ENCODE data around the gene GOLGA8T.
"Not testable (repeated sequence)": the region's sequence is repeated elsewhere in the genome, so short reads cannot be mapped to it uniquely, and the experiment has no call there.

The GOLGA8T gene

GRCh38 chr15:30176613-30177012 is 41.8 kb downstream of the GOLGA8T start:
- H3K4me3 Mint-ChIP-seq; H3K27me3 Mint-ChIP-seq; H3K4me1 Mint-ChIP-seq (ENCODE audit: low read depth); H3K27ac Mint-ChIP-seq; H3K36me3 Mint-ChIP-seq (ENCODE audit: low read depth); H3K9me3 Mint-ChIP-seq: not testable (repeated sequence)

GRCh38 chr15:30179814-30180213 is 45.0 kb downstream of the GOLGA8T start:
- H3K4me3 Mint-ChIP-seq; H3K27me3 Mint-ChIP-seq; H3K27ac Mint-ChIP-seq; H3K36me3 Mint-ChIP-seq (ENCODE audit: low read depth); H3K9me3 Mint-ChIP-seq; H3K4me1 Mint-ChIP-seq (ENCODE audit: low read depth): not testable (repeated sequence)

GRCh38 chr15:30185495-30185894 is 50.6 kb downstream of the GOLGA8T start:
- H3K27me3 Mint-ChIP-seq; H3K4me1 Mint-ChIP-seq (ENCODE audit: low read depth); H3K4me3 Mint-ChIP-seq; H3K27ac Mint-ChIP-seq; H3K9me3 Mint-ChIP-seq; H3K36me3 Mint-ChIP-seq (ENCODE audit: low read depth): not testable (repeated sequence)

GRCh38 chr15:30187429-30187828 is 52.6 kb downstream of the GOLGA8T start:
- not testable (repeated sequence) for H3K27ac Mint-ChIP-seq; H3K27me3 Mint-ChIP-seq; H3K4me3 Mint-ChIP-seq; H3K36me3 Mint-ChIP-seq (ENCODE audit: low read depth); H3K4me1 Mint-ChIP-seq (ENCODE audit: low read depth); H3K9me3 Mint-ChIP-seq

- not testable (repeated sequence) for H3K27me3 Mint-ChIP-seq; H3K9me3 Mint-ChIP-seq; H3K4me3 Mint-ChIP-seq; H3K36me3 Mint-ChIP-seq (ENCODE audit: low read depth); H3K4me1 Mint-ChIP-seq (ENCODE audit: low read depth); H3K27ac Mint-ChIP-seq
Measured at GRCh38 chr15:30189754-30190153, 54.9 kb downstream of the GOLGA8T start.

- not testable (repeated sequence) for H3K27ac Mint-ChIP-seq; H3K4me1 Mint-ChIP-seq (ENCODE audit: low read depth); H3K9me3 Mint-ChIP-seq; H3K27me3 Mint-ChIP-seq; H3K4me3 Mint-ChIP-seq; H3K36me3 Mint-ChIP-seq (ENCODE audit: low read depth)
Measured at GRCh38 chr15:30191143-30191542, 56.3 kb downstream of the GOLGA8T start.

- not testable (repeated sequence) for H3K27ac Mint-ChIP-seq; H3K27me3 Mint-ChIP-seq; H3K4me1 Mint-ChIP-seq (ENCODE audit: low read depth); H3K36me3 Mint-ChIP-seq (ENCODE audit: low read depth); H3K9me3 Mint-ChIP-seq; H3K4me3 Mint-ChIP-seq
Measured at GRCh38 chr15:30191639-30192038, 56.8 kb downstream of the GOLGA8T start.

GRCh38 chr15:30192119-30192745 is 57.4 kb downstream of the GOLGA8T start:
- H3K9me3 Mint-ChIP-seq; H3K27ac Mint-ChIP-seq; H3K27me3 Mint-ChIP-seq; H3K36me3 Mint-ChIP-seq (ENCODE audit: low read depth); H3K4me3 Mint-ChIP-seq; H3K4me1 Mint-ChIP-seq (ENCODE audit: low read depth): not testable (repeated sequence)

GRCh38 chr15:30192892-30193291 is 58.0 kb downstream of the GOLGA8T start:
- not testable (repeated sequence) for H3K4me3 Mint-ChIP-seq; H3K9me3 Mint-ChIP-seq; H3K27ac Mint-ChIP-seq; H3K4me1 Mint-ChIP-seq (ENCODE audit: low read depth); H3K36me3 Mint-ChIP-seq (ENCODE audit: low read depth); H3K27me3 Mint-ChIP-seq

All from stimulated activated naive CD8-positive, alpha-beta T cell treated with anti-CD3 and anti-CD28 coated beads, Interleukin-15, Interleukin-2, amounts not matched to agents 100 ng/mL and 50 ng/mL, for 24 hours (primary cell).